CD4-positive, alpha-beta T cell treated with Interferon gamma for 1 hour (primary cell): ENCODE results near the gene PHC1.
A peak's percentile ranks its signal among the peaks of the same experiment; 100 is the strongest.
"Not testable (repeated sequence)": the region's sequence is repeated elsewhere in the genome, so short reads cannot be mapped to it uniquely, and the experiment has no call there.

ENCODE experiments used
- DNase-seq: peaks from one replicate; pipeline ENCODE4 v3.0.0-alpha.2; 2020

The PHC1 gene

GRCh38 chr12:8911606-8912268, 2.6 kb upstream of the PHC1 start:
- DNase-seq, result no peak

GRCh38 chr12:8912914-8913313, 1.4 kb upstream of the PHC1 start:
- DNase-seq, result no peak

- DNase-seq, result no peak
Observed at GRCh38 chr12:8913702-8914032, 642 bp upstream of the PHC1 start.

GRCh38 chr12:8914716-8915526, 612 bp downstream of the PHC1 start:
- peak; percentile 57 for DNase-seq

- no peak for DNase-seq
Observed at GRCh38 chr12:8916154-8916553, 1.8 kb downstream of the PHC1 start.

GRCh38 chr12:8917031-8917430, 2.7 kb downstream of the PHC1 start:
- DNase-seq, result no peak

- no peak for DNase-seq
Observed at GRCh38 chr12:8917751-8918150, 3.4 kb downstream of the PHC1 start.

GRCh38 chr12:8919643-8920042, 5.3 kb downstream of the PHC1 start:
- not testable (repeated sequence) for DNase-seq

GRCh38 chr12:8922544-8922943, 8.2 kb downstream of the PHC1 start:
- DNase-seq, result no peak

GRCh38 chr12:8930655-8931323, 16.5 kb downstream of the PHC1 start:
- DNase-seq, result not testable (repeated sequence)

GRCh38 chr12:8932464-8932863, 18.2 kb downstream of the PHC1 start:
- DNase-seq, result not testable (repeated sequence)

GRCh38 chr12:8934080-8934479, 19.8 kb downstream of the PHC1 start:
- DNase-seq, result not testable (repeated sequence)

- DNase-seq, result no peak
Observed at GRCh38 chr12:8936735-8937134, 22.4 kb downstream of the PHC1 start.

GRCh38 chr12:8937842-8938442, 23.6 kb downstream of the PHC1 start:
- not testable (repeated sequence) for DNase-seq

GRCh38 chr12:8941691-8942478, 27.6 kb downstream of the PHC1 start:
- no peak for DNase-seq

- no peak for DNase-seq
Observed at GRCh38 chr12:8943565-8944186, 29.4 kb downstream of the PHC1 start.

GRCh38 chr12:8946733-8947132, 32.4 kb downstream of the PHC1 start:
- DNase-seq, result no peak

GRCh38 chr12:8947737-8948136, 33.4 kb downstream of the PHC1 start:
- no peak for DNase-seq

- DNase-seq, result no peak
Observed at GRCh38 chr12:8948701-8949341, 34.5 kb downstream of the PHC1 start.

GRCh38 chr12:8949342-8950220, 35.3 kb downstream of the PHC1 start, which contains the start of gene M6PR:
M6PR (minus strand) TSS chr12:8949645; CDS start chr12:8946404, 3,241 bp downstream.
- DNase-seq, result peak; percentile 89

GRCh38 chr12:8950221-8950527, 35.9 kb downstream of the PHC1 start:
- no peak for DNase-seq
